DMS53 (cell line): ENCODE results near the gene COL1A1.
A peak's percentile ranks its signal among the peaks of the same experiment; 100 is the strongest.

Source experiments
- DNase-seq: peaks from one replicate; lab custom pipeline; 2025; lab: John Stamatoyannopoulos, UW

COL1A1 gene

GRCh38 chr17:50201276-50201854 is at the start of gene COL1A1:
TSS of gene COL1A1 (minus strand) at chr17:50201631. CDS start at chr17:50201513, 118 bp downstream.
- no peak for DNase-seq

GRCh38 chr17:50248255-50248654 is 46.8 kb upstream of the COL1A1 start:
- no peak for DNase-seq

DNA sequence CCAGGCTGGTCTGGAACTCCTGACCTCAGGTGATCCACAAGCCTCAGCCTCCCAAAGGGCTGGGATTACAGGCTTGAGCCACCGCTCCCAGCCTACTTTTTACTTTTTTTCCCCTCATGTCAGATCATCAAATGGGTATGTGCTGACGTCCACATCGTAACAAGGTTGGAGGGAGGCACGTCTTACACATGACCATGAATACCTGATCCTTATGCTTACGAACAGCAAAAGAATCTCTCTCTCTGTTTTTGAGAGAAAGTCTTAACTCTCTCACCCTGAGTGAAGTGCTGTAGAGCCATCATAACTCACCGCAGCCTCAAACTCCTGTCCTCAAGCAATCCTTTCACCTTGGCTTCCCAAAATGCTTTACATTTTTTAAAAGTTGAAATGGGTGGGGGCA is 43.3 kb upstream of the COL1A1 start:
- DNase-seq: no peak

GRCh38 chr17:50241431-50241830 is 40.0 kb upstream of the COL1A1 start:
- no peak for DNase-seq

- no peak for DNase-seq
These were observed 39.4 kb upstream of the COL1A1 start for GRCh38 chr17:50240851-50241250.

- DNase-seq: no peak
These were observed 38.5 kb upstream of the COL1A1 start for GRCh38 chr17:50239937-50240336.

DNA sequence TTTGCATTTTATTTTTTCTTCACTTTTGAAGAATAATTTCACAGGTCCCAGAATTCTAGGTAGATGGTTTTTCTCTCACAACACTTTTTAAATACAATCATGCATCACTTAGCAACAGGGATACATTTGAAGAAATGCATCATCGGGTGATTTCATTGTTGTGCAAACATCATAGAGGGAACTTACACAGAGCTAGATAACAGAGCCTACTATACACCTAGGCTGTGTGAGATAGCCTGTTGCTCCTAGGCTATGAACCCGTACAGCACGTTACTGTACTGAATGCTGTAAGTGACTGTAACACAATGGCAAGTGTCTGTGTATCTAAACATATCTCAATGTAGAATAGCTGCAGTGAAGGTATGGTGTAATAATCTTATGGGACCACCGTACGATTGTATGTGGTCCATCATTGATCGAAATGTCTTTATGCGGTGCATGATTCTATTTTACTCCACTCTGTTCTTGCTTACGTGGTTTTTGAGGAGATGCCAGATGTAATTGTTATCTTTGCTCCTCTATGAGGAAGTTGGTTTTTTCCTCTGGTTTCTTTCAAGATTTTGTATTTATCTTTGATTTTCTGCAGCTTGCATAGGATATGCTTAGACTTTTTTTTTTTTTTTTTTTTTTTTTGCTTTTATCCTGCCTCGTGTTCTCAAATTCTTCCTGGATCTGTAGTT is 37.3 kb upstream of the COL1A1 start:
- peak; percentile 67 for DNase-seq

DNA sequence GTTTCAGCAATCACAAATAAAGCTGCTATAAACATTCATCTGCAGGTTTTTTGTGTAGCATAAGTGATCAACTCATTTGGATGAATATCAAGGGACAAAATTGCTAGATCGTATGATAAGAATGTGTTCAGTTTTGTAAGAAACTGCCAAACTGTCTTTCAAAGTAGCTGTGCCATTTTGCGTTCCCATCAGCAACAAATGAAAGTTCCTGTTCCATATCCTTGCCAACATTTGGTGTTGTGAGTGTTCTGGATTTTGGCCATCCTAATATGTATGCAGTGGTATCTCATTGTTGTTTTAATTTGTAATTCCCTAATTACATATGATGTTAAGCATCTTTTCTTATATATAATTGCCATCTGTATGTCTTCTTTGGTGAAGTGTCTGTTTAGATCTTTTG is 36.5 kb upstream of the COL1A1 start:
- no peak for DNase-seq

DNA sequence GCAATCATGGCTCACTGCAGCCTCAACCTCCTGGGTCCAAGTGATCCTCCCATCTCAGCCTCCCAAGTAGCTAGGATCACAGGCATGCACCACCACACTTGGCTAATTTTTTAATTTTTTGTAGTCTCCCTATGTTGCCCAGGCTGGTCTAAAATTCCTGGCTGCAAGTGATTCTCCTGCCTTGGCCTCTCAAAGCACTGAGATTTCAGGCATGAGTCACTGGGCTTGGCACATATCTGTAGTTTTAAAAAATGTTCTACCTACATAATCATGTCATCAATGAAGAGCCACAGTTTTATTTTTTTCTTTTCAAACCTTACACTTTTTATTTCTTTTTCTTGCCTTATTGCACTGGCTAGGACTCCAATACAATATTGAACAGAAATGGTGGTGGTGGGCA is 33.1 kb upstream of the COL1A1 start:
- no peak for DNase-seq

- DNase-seq: no peak
These were observed 24.3 kb upstream of the COL1A1 start for GRCh38 chr17:50225701-50226240.

DNA sequence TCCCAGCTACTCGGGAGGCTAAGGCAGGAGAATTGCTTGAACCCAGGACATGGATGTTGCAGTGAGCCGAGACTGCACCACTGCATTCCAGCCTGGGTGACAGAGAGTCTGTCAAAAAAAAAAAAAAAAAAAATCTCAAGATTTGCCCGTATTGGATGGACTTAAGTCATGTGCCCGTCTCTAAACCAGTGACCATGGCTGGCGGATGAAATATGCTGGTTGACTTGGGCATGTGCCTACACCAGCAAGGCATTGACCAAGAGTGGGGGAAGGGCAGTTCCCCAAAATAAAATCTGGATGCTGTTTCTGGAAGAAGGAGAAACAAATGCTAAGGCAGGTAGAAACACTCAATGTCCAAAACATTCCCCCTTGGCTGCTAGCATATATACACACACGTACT is 21.5 kb upstream of the COL1A1 start:
- no peak for DNase-seq

DNA sequence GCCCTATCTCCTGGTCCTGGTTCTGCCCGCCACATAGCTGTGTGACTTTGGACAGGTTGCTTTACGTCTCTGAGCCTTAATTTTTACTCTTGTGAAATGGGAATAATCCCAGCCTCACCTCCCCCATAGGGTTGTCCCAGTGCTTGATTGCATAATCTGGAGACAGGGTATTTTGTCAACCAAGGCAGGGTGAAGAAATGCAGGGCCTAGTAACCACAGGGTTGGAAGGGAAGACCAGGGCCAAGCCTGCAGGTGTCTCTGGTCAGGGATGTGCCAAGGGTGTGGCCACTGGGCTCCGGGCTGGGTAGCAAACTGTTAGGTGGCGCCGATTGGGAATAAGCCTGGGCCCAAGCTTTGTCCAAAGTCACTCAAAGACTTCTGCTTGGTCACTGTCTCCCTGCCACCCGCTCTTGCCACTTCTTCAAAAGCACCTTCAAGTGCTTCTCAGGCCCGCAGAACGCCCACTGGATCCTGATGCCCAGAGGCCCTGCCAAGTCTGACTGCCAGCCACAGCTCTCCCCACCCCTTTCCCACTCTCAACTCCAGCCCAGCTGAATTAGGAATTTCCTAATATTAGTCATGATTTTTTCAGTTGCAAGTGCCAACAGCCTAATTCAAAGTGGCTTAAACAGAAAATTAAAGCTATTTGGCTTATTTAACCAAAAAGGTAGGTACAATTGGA is 20.6 kb upstream of the COL1A1 start:
- no peak for DNase-seq

GRCh38 chr17:50221266-50221863 is 19.9 kb upstream of the COL1A1 start:
- no peak for DNase-seq

GRCh38 chr17:50220811-50221210 is 19.4 kb upstream of the COL1A1 start:
- DNase-seq: no peak

DNA sequence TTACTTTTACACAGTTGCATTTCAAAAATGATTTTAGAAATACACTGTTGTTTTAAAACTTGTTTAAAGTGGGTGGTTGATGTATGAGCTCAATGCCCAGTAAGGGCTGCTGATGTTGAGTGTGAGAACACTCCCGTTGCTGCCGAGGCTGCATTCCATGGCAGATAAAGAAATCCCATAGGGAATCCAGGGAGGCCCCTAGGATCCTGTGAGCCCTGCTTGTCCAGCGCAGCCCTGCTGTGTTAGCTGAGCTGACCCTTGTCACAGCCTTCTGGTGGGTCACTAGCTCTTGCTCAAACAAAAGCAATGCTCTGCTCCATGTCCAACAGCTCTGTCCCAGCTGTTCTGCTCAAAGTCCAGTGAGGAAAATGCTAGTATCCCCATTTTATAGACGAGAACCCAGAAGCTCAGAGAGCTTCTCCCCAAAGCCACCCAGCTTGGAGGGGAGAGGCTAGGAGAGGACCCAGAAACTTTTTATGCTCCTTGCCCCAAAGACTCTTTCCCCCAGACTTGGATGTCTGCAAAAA is 18.6 kb upstream of the COL1A1 start:
- DNase-seq: no peak

DNA sequence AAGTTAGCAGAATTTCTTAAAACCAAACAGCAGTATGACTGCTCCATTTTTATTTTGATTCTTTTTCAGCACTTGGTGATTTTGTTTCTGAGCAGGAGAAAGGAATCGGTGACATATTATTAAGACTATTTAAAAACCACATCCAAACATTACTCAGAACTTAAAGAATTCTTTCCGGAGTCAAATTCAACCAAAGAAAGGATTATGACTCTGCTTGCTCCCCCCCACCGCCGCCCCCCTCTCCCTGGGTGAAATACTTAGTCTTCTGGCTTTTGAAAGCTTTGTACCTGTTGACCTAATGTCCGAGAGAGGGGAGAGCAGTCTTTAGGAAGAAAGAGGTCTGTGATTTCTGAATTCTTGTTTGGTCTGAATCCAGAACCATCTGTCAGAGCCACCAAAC is 17.9 kb upstream of the COL1A1 start:
- no peak for DNase-seq

DNA sequence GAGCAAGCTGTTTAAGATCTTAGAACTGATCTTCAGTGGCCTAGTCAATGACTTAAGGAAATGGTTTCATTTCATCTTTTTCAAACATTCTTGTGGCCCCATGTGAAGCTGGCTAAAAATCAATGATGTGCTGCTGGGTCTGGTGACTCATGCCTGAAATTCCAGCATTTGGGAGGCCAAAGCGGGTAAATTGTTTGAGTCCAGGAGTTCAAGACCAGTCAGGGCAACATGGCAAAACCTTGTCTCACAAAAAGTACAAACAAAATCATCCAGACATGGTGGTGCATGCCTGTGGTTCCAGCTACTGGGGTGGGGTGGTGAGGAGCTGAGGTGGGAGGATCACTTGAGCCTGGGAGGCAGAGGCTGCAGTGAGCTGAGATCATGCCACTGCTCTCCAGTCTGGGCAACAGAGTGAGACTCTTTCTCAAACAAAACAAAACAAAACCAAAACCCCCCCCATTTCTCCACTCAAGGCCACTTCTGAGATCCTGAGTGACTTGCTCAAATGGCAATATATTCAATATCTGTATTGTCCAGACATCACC is 17.4 kb upstream of the COL1A1 start:
- no peak for DNase-seq

GRCh38 chr17:50218071-50218759 is 16.8 kb upstream of the COL1A1 start:
- DNase-seq: no peak

GRCh38 chr17:50217591-50217990 is 16.2 kb upstream of the COL1A1 start:
- DNase-seq: no peak

GRCh38 chr17:50214976-50215760 is 13.7 kb upstream of the COL1A1 start:
- DNase-seq: no peak
